Smooth muscle cell (in vitro differentiated cells): ENCODE measurements around the gene TCERG1L. TPM values are rescaled to one million over a fixed set of nuclear protein-coding genes. Genes with fewer than 3 reads are reported as not detected.

Experiments used
- DNase-seq: peaks from one replicate; lab custom pipeline; 2025; ENCODE audit not compliant: unreplicated experiment; lab: John Stamatoyannopoulos, UW
- H2AFZ ChIP-seq: fragments of 200-600 bp; sonication (generic); 2 replicates; pipeline ENCODE4 v1.6.0; 2016; ENCODE audit warnings: antibody characterized with exemption, low read depth, mild to moderate bottlenecking
- H3F3A ChIP-seq: fragments of 200-600 bp; sonication (generic); 2 replicates; pipeline ENCODE4 v1.6.0; 2017; ENCODE audit warnings: antibody characterized with exemption, low read depth
- H3K27ac ChIP-seq: fragments of 200-600 bp; sonication (generic); 2 replicates; pipeline ENCODE4 v1.5.1; 2016; ENCODE audit warnings: low read depth, mild to moderate bottlenecking
- H3K27me3 ChIP-seq: fragments of 200-600 bp; sonication (generic); 2 replicates; pipeline ENCODE4 v1.6.1; 2016; ENCODE audit warnings: low read depth, mild to moderate bottlenecking
- H3K36me3 ChIP-seq: fragments of 200-600 bp; sonication (generic); 2 replicates; pipeline ENCODE4 v1.5.1; 2016; ENCODE audit warnings: low read depth
- H3K4me1 ChIP-seq: fragments of 200-600 bp; sonication (generic); 2 replicates; pipeline ENCODE4 v1.5.1; 2016; ENCODE audit warnings: low read depth
- H3K4me2 ChIP-seq: fragments of 200-600 bp; sonication (generic); 2 replicates; pipeline ENCODE4 v1.6.0; 2016; ENCODE audit warnings: mild to moderate bottlenecking
- H3K4me3 ChIP-seq: fragments of 200-600 bp; sonication (generic); 2 replicates; pipeline ENCODE4 v1.5.1; 2016; ENCODE audit warnings: mild to moderate bottlenecking
- H3K79me2 ChIP-seq: fragments of 200-600 bp; sonication (generic); 2 replicates; pipeline ENCODE4 v1.6.0; 2016; ENCODE audit warnings: low read depth, mild to moderate bottlenecking
- H3K9ac ChIP-seq: fragments of 200-600 bp; sonication (generic); 2 replicates; pipeline ENCODE4 v1.6.0; 2016; ENCODE audit warnings: low read depth
- H3K9me3 ChIP-seq: fragments of 200-600 bp; sonication (generic); replicated peaks from 2 replicates; pipeline ENCODE4 v1.5.1; 2016; ENCODE audit warnings: low read depth
- H4K20me1 ChIP-seq: fragments of 200-600 bp; sonication (generic); 2 replicates; pipeline ENCODE4 v1.6.0; 2016; ENCODE audit warnings: low read depth
- CTCF ChIP-seq: fragments of 200-600 bp; sonication (generic); IDR thresholded peaks from 2 replicates; pipeline ENCODE4 v1.5.1; 2017; ENCODE audit warnings: borderline replicate concordance, mild to moderate bottlenecking, antibody characterized with exemption; ENCODE audit not compliant: insufficient read depth, poor library complexity, severe bottlenecking
- WGBS: methylation state at CpG from one replicate; pipeline ENCODE4 v1.1.7; 2016; ENCODE audit warnings: low lambda C conversion rate; 5-methylcytosine and 5-hydroxymethylcytosine counted together
- polyA plus RNA-seq: library from polyadenylated mRNA; unstranded; fragments of >200 nt; fragmentation: Nextera tagmentation; extraction: Ambion mirVana; gene quantifications from 2 replicates; pipeline ENCODE4 v1.2.1, GENCODE V29; 2016
- total RNA-seq: library from RNA; depleted of rRNA; stranded (reverse); fragments of >200 nt; gene quantifications from 2 replicates; pipeline ENCODE4 v1.2.3, GENCODE V29; 2014

TCERG1L gene
- total and polyA plus RNA-seq, 2 experiments from 2014 or later: not detected

GRCh38 chr10:131082991-131083481 lies 228.5 kb downstream of the TCERG1L start:
- no peak for TF ChIP-seq CTCF
- H3K4me2 ChIP-seq: no peak overlapping the region
- 82% methylated on average over 16 of the region's 16 CpGs for WGBS

GRCh38 chr10:131082201-131082850 lies 229.2 kb downstream of the TCERG1L start:
- H2AFZ ChIP-seq: no peak overlapping the region
- no peaks in the 10 kb centered on the region for H4K20me1 ChIP-seq
- H3K9me3 ChIP-seq: no peaks in the 10 kb centered on the region
- H3K9ac ChIP-seq: no peak overlapping the region
- H3K27me3 ChIP-seq: no peaks in the 10 kb centered on the region
- WGBS: 92% methylated on average over 13 of the region's 13 CpGs
- no peak for DNase-seq
- no peak overlapping the region for H3K4me2 ChIP-seq
- no peak overlapping the region for H3K4me3 ChIP-seq
- H3K4me1 ChIP-seq: no peaks in the 10 kb centered on the region
- TF ChIP-seq CTCF: no peak
- no peaks in the 10 kb centered on the region for H3K36me3 ChIP-seq
- H3K79me2 ChIP-seq: no peaks in the 10 kb centered on the region
- H3F3A ChIP-seq: no peaks in the 10 kb centered on the region
- no peak overlapping the region for H3K27ac ChIP-seq

More at GRCh38 chr10:131082991-131083481, 228.5 kb downstream of the TCERG1L start:
- Histone ChIP-seq H3F3A (no peaks in the 10 kb centered on the region), H3K4me1 (no peaks in the 10 kb centered on the region), H3K36me3 (no peaks in the 10 kb centered on the region), H3K9me3 (no peaks in the 10 kb centered on the region), H4K20me1 (no peaks in the 10 kb centered on the region), H3K79me2 (no peaks in the 10 kb centered on the region), H3K27ac (no peak overlapping the region), H3K9ac (no peak overlapping the region), H2AFZ (no peak overlapping the region), H3K4me3 (no peak overlapping the region), H3K27me3 (no peaks in the 10 kb centered on the region)
- DNase-seq: no peak

- H2AFZ ChIP-seq: no peak overlapping the region
- H3F3A ChIP-seq: no peaks in the 10 kb centered on the region
- H3K4me3 ChIP-seq: no peak overlapping the region
- no peak overlapping the region for H3K4me2 ChIP-seq
- DNase-seq: no peak
- no peak overlapping the region for H3K9ac ChIP-seq
- no peaks in the 10 kb centered on the region for H4K20me1 ChIP-seq
- H3K9me3 ChIP-seq: no peaks in the 10 kb centered on the region
- no peak overlapping the region for H3K27ac ChIP-seq
- no peaks in the 10 kb centered on the region for H3K4me1 ChIP-seq
- no peaks in the 10 kb centered on the region for H3K36me3 ChIP-seq
- H3K79me2 ChIP-seq: no peaks in the 10 kb centered on the region
- no peaks in the 10 kb centered on the region for H3K27me3 ChIP-seq
- no peak for TF ChIP-seq CTCF
- WGBS: 91% methylated on average over 6 of the region's 6 CpGs
These were observed 229.7 kb downstream of the TCERG1L start for GRCh38 chr10:131081786-131082185.

GRCh38 chr10:131081376-131081775 lies 230.1 kb downstream of the TCERG1L start:
- H3K4me3 ChIP-seq: no peak overlapping the region
- H2AFZ ChIP-seq: no peak overlapping the region
- no peaks in the 10 kb centered on the region for H3F3A ChIP-seq
- no peaks in the 10 kb centered on the region for H4K20me1 ChIP-seq
- H3K4me2 ChIP-seq: no peak overlapping the region
- no peak for DNase-seq
- no peaks in the 10 kb centered on the region for H3K36me3 ChIP-seq
- no peaks in the 10 kb centered on the region for H3K4me1 ChIP-seq
- H3K27me3 ChIP-seq: no peaks in the 10 kb centered on the region
- no peak overlapping the region for H3K9ac ChIP-seq
- H3K79me2 ChIP-seq: no peaks in the 10 kb centered on the region
- no peak overlapping the region for H3K27ac ChIP-seq
- WGBS: 95% methylated on average over 6 of the region's 6 CpGs
- H3K9me3 ChIP-seq: no peaks in the 10 kb centered on the region
- TF ChIP-seq CTCF: no peak
